ENCODE measurements around the gene KRTAP4-9.

DNA sequence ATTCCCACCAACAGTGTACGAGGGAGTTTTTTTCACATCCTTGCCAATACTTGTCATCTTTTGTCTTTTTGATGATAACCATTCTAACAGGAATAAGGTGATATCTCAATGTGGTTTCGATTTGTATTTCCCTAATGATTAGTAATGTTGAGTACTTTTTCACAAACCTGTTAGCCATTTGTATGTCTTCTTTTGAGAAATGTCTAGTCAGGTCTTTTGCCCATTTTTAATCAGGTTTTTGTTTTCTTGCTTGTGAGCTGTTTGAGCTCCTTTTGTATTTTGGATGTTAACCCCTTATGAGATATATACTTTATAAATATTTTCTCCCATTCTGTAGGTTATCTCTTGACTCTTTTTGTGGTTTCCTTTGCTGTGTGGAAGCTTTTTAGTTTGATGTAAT lies 46.3 kb downstream of the KRTAP4-9 start:
- TF ChIP-seq CTCF (IDR thresholded peaks at IDR 0.05) = no peak
- no peak for TF ChIP-seq POLR2A (IDR thresholded peaks at IDR 0.05)

All from Peyer's patch (tissue), 4 donors.